Fibroblast of lung (primary cell): ENCODE measurements around the gene HPSE2. TPM values are rescaled to one million over a fixed set of nuclear protein-coding genes. Genes with fewer than 3 reads are reported as not detected.

Experiments used
- DNase-seq, 2 donors: peaks; one replicate each; pipeline versions ENCODE4 v3.0.0 to v3.0.0-alpha.2; 2010; ENCODE audit warnings: low read depth in 2 of 2
- H2AFZ ChIP-seq: 2 replicates; pipeline ENCODE4 v1.5.1; 2012; ENCODE audit warnings: low read length, control low read depth, inconsistent platforms
- H3K27ac ChIP-seq: 2 replicates; pipeline ENCODE4 v1.5.1; 2011; ENCODE audit warnings: low read length, control low read depth; ENCODE audit not compliant: insufficient read depth
- H3K27me3 ChIP-seq: 2 replicates; pipeline ENCODE4 v1.5.1; 2011; ENCODE audit warnings: mild to moderate bottlenecking, low read length; ENCODE audit not compliant: control insufficient read depth, insufficient read depth
- H3K36me3 ChIP-seq: 2 replicates; pipeline ENCODE4 v1.5.1; 2011; ENCODE audit warnings: low read length; ENCODE audit not compliant: control insufficient read depth, insufficient read depth
- H3K4me1 ChIP-seq: 2 replicates; pipeline ENCODE4 v1.5.1; 2011; ENCODE audit warnings: low read length; ENCODE audit not compliant: control insufficient read depth, insufficient read depth; ENCODE audit errors: extremely low read depth
- H3K4me2 ChIP-seq: 2 replicates; pipeline ENCODE4 v1.5.1; 2011; ENCODE audit warnings: low read length, control low read depth; ENCODE audit not compliant: insufficient read depth; ENCODE audit errors: extremely low read depth
- H3K4me3 ChIP-seq, 4 experiments: fragments of 200-600 bp in 1 of 4; sonication (generic) in 1 of 4; replicated peaks in 1 of 4; 2 replicates each; pipeline ENCODE4 v1.5.1; 2011 to 2016; ENCODE audit warnings: low read length in 4 of 4, low read depth in 3 of 4, mild to moderate bottlenecking in 3 of 4, control low read depth in 2 of 4, inconsistent platforms in 1 of 4, mixed read lengths in 1 of 4; ENCODE audit not compliant: insufficient read depth in 1 of 4; ENCODE audit errors: control extremely low read depth in 1 of 4
- H3K79me2 ChIP-seq: 2 replicates; pipeline ENCODE4 v1.5.1; 2012; ENCODE audit warnings: mild to moderate bottlenecking, low read length, inconsistent platforms; ENCODE audit not compliant: control insufficient read depth, insufficient read depth
- H3K9ac ChIP-seq: 2 replicates; pipeline ENCODE4 v1.5.1; 2011; ENCODE audit warnings: mild to moderate bottlenecking, low read length, control low read depth; ENCODE audit not compliant: insufficient read depth
- H3K9me3 ChIP-seq: 2 replicates; pipeline ENCODE4 v1.5.1; 2012; ENCODE audit warnings: low read depth, low read length; ENCODE audit not compliant: control insufficient read depth, insufficient read depth
- H4K20me1 ChIP-seq: 2 replicates; pipeline ENCODE4 v1.5.1; 2011; ENCODE audit warnings: low read length; ENCODE audit not compliant: control insufficient read depth, insufficient read depth; ENCODE audit errors: extremely low read depth
- CTCF ChIP-seq, 2 donors: IDR thresholded peaks in 1 of 2; conservative IDR thresholded peaks in 1 of 2; 1 replicate in 1 of 2; 2 replicates in 1 of 2; pipeline ENCODE4 v1.5.1; 2011 to 2012; ENCODE audit warnings: low read length in 2 of 2, control low read depth in 1 of 2, inconsistent platforms in 1 of 2, low read depth in 1 of 2, mild to moderate bottlenecking in 1 of 2
- EZH2 ChIP-seq: IDR thresholded peaks from 2 replicates; pipeline ENCODE4 v1.5.1; 2012; ENCODE audit warnings: low read length, control low read depth, mild to moderate bottlenecking; ENCODE audit errors: missing control alignments
- polyA plus RNA-seq, 2 donors: library from polyadenylated mRNA; depleted of rRNA in 1 of 2; stranded (reverse) in 1 of 2; unstranded in 1 of 2; fragments of >200 nt; gene quantifications; 2 replicates each; pipeline ENCODE4 v1.2.1, GENCODE V29; 2011 to 2012; ENCODE audit warnings: missing spikeins in 1 of 2
- total RNA-seq: library from RNA; depleted of rRNA; stranded (reverse); fragments of >200 nt; gene quantifications from 2 replicates; pipeline ENCODE4 v1.2.1, GENCODE V29; 2014

Gene HPSE2
- total and polyA plus RNA-seq, 2 donors (not counting 1 experiment from before 2014, with no cell fraction given) = 0.02 to 0.17 TPM

- Histone ChIP-seq H4K20me1 (no peaks in the 10 kb centered on the region), H3K27ac (no peak overlapping the region), H3K4me2 (no peak overlapping the region), H3K4me1 (no peaks in the 10 kb centered on the region), H3K9me3 (no peaks in the 10 kb centered on the region), H2AFZ (no peak overlapping the region), H3K27me3 (peaks cover 19% of the 10 kb centered on the region), H3K9ac (no peak overlapping the region), H3K36me3 (no peaks in the 10 kb centered on the region), H3K79me2 (no peaks in the 10 kb centered on the region), H3K4me3 (no peak overlapping the region)
- TF ChIP-seq CTCF (conservative IDR thresholded peaks at IDR 0.05 in 1 of 2, IDR thresholded peaks at IDR 0.05 in 1 of 2; ENCODE audit: low read depth in 1 of 2, low read length in 2 of 2) (no peak), EZH2 (no peak)
- DNase-seq = no peak
Observed at GRCh38 chr10:99236627-99237309, 1.1 kb upstream of the HPSE2 start.

- Histone ChIP-seq H3K9ac (no peak overlapping the region), H3K9me3 (no peaks in the 10 kb centered on the region), H3K36me3 (no peaks in the 10 kb centered on the region), H2AFZ (no peak overlapping the region), H3K4me3 (peak overlapping the region; percentile 46 to 67 (median 62)), H4K20me1 (no peaks in the 10 kb centered on the region), H3K79me2 (no peaks in the 10 kb centered on the region), H3K4me1 (no peaks in the 10 kb centered on the region), H3K4me2 (peak overlapping the region; percentile 93), H3K27me3 (peaks cover 23% of the 10 kb centered on the region), H3K27ac (no peak overlapping the region)
- TF ChIP-seq CTCF (conservative IDR thresholded peaks at IDR 0.05 in 1 of 2, IDR thresholded peaks at IDR 0.05 in 1 of 2; ENCODE audit: low read depth in 1 of 2, low read length in 2 of 2) (no peak), EZH2 (peak; percentile 55)
- peak; percentile 0 to 50 for DNase-seq
Observed at GRCh38 chr10:99234791-99235657, 628 bp downstream of the HPSE2 start.

- TF ChIP-seq CTCF (conservative IDR thresholded peaks at IDR 0.05 in 1 of 2, IDR thresholded peaks at IDR 0.05 in 1 of 2; ENCODE audit: low read depth in 1 of 2, low read length in 2 of 2) (no peak), EZH2 (peak; percentile 58)
- Histone ChIP-seq H3K4me2 (peak overlapping the region; percentile 93), H3K9me3 (no peaks in the 10 kb centered on the region), H4K20me1 (no peaks in the 10 kb centered on the region), H3K27me3 (peaks cover 23% of the 10 kb centered on the region), H3K79me2 (no peaks in the 10 kb centered on the region), H2AFZ (peak overlapping the region; percentile 78), H3K9ac (peak overlapping the region; percentile 2), H3K4me1 (no peaks in the 10 kb centered on the region), H3K36me3 (no peaks in the 10 kb centered on the region), H3K27ac (peak overlapping the region; percentile 28), H3K4me3 (peak overlapping the region; percentile 46 to 67 (median 62))
- peak; percentile 43 to 69 for DNase-seq
Observed at GRCh38 chr10:99234041-99234790, 1.4 kb downstream of the HPSE2 start.
